HG02884 (cell line): ENCODE data around the gene CIROP.
"Not testable (repeated sequence)": the region's sequence is repeated elsewhere in the genome, so short reads cannot be mapped to it uniquely, and the experiment has no call there.

ENCODE experiments used
- ATAC-seq: cut with Tn5 transposase; IDR thresholded peaks from one replicate; pipeline ENCODE4 v1.9.1; 2021; ENCODE audit warnings: mild to moderate bottlenecking, moderate library complexity; ENCODE audit not compliant: unreplicated experiment

Gene CIROP

DNA sequence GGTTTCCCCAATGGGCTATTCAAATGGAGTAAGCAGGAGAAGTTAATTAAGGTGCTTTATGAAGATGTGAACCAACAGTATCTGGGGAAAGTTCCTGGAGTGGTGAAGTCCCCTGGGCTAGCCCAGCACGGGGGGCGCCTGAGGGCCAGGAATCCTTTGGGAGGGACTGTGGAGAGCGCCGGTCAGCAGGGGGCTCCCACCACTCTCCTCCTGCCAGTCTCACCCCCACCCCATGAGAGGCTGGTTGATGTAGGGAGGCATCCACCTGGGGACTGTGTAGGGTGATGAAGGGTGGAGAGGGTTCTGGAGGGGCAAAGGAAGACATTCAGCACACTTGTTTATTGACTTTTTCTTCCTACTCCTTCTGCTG, 9.9 kb upstream of the CIROP start:
- ATAC-seq, result no peak

DNA sequence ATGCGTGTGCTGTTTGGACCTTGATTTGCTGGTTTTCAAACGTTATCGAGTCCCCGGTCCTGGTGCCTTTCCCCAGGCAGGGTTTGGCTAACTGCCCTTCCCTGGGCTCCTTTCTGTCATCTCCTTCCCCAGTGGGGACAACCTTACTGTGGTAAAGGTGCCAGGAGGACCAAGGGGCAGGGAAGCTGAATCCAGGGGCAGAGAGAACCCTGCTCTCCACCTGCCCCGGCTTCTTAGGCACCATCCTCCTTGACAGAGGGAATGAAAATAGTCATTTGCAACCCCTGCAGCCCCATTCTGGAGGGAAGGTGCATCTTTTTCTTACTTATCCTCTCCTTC, 9.3 kb upstream of the CIROP start:
- no peak for ATAC-seq

DNA sequence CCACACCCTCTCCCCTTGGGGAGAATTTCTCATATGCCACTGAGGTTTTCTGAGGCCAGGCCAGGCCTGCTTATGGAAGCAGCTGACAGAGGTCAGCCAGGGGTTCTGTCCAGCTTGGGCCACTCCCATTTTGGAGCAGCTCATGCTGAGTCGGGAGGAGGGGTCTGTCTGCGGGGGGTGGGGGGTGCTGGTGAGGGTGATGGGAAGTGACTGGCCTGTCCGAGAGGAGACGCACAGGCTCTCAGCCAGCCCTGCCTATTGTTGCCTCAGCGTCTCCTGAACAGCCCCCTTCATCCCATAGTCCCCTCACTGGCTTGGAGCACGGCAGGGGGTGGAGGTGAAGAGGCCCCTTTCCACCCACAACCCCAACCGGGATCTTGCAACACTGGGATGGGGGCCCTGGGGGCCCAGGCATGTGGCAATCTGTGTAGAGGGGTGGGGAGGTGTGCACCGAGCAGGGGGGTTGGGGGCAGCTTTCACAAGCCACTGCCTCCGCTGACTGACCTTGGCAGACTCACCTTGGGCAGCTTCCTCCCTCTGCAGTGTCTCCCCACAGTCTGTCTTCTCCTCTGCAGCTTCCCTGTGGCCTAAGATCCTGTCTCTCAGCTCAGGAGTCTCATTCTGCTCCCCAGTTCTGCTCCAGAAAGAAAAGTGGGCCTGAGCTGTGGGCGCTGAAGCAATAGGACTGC, 8.8 kb upstream of the CIROP start:
- no peak for ATAC-seq

DNA sequence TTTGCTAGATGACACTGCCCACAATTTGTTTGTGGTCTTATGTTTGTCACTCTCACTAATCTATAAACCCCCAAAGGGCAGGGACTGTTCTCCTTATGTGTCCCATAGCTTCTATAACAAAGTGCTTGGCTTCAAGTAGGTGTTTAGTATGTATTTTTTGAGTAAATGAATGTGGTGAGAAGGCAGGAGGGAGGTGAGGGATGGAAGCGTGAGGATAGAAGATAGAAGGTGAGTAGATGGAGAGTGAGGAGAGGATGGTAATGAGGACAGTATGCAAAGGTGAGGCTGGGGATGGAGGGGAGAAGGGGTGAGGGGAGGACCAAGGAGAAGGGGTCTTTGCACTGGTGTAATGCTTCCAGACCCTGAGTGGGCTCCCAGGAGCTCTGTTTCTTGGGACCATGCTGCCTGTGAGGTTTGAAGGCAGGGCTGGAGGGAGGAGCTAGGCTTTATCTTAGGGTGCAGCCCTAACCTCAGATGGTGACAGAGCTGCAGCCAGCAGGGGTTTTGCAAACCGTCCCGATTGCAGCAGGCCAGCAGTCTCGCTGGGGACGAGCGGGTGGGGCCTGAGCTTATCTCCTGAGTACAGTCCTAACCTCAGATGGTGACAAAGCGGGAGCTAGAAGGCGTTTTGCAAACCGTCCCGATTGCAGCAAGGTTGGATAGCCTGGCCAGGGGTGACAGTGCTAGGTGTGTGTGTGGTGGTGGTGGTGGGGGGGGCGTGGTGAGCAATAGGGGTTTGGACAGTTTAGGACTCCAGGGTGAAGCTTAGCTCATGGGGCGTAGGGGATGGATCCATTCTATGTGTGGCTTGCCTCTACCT, 7.8 kb upstream of the CIROP start:
- ATAC-seq, result no peak

DNA sequence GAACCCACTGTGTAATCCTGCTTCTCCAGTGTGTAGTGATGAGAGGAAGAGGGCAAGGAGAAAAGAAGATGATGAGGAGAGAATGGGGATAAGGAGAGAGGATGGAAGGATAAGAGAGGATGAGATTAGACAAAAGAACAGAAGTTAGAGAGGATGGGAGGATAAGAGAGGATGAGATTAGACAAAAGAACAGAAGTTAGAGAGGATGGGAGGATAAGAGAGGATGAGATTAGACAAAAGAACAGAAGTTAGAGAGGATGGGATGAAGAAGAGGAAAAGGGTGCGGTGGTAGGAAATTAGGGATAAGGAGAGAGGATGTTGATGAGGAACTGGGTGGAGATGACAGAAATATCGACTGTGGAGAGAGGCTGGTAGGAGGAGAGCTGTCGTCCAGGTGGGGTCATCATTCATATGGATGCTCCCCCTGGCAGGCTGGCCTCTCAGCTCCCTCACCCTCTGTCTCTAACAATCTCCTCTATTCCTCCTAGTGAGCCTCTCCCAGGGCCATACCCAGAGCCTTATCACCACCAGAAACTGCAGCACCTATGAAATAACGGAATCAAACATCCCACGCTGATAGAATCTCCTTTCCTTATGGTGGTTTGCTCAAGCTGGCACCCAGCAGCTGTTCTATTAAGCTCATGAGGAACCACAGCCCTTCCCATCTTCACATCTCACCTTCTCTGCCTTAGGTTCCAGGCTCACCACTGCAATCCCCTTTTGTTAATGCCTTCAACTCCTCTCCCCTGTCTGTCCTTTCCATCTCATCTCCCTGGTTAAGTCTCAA, 6.0 kb upstream of the CIROP start:
- ATAC-seq, result no peak

DNA sequence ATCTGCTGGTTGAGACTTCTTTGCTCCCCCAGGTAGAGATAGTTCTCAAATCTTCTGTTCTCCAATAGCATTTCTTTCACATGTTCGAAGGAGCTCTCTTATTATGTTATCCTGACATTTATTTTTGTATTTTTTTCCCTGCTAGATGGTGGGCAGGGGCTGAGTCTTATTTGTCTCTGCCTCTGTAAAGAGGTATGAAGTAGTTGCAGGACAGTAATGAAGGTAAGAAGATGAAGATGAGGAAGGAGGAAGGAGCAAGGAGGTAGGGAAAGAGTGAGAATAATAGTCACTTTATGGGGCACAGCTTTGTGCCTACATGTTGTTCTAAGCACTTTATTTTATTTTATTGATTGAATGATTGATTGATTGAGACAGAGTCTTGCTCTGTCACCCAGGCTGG, 5.0 kb upstream of the CIROP start:
- ATAC-seq, result no peak

DNA sequence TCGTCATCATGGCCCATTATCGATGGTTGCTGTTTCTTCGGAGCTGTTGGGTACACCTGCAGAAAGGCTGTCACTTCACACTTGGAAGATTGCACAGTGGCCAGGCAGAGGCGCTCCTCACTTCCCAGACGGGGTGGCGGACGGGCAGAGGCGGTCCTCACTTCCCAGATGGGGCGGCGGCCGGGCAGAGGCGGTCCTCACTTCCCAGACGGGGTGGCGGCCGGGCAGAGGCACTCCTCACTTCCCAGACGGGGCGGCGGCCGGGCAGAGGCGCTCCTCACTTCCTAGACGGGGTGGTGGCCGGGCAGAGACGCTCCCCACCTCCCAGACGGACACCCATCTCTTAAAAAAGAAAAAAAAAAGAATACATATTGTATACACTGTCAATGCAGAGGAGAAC, 3.4 kb upstream of the CIROP start:
- ATAC-seq, result not testable (repeated sequence)

DNA sequence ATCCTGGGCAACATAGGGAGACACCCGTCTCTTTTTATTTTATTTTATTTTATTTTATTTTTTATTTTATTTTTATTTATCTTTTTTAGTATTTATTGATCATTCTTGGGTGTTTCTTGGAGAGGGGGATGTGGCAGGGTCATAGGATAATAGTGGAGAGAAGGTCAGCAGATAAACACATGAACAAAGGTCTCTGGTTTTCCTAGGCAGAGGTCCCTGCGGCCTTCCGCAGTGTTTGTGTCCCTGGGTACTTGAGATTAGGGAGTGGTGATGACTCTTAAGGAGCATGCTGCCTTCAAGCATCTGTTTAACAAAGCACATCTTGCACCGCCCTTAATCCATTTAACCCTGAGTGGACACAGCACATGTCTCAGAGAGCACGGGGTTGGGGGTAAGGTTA, 2.8 kb upstream of the CIROP start:
- not testable (repeated sequence) for ATAC-seq

DNA sequence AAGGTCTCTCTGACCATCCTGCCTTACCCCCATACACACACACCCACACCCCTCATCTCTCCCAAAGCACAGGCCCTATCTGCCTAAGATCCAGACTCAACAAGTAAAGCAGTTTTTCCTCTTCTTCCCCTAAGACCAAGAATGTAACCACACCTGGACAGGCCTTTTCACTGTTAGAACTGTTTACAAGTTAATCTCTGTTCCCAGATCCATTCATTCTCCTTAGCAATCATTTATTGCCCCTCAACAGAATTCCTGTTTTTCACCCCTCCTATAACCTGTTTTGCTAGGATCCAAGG, 1.9 kb upstream of the CIROP start:
- ATAC-seq, result no peak

DNA sequence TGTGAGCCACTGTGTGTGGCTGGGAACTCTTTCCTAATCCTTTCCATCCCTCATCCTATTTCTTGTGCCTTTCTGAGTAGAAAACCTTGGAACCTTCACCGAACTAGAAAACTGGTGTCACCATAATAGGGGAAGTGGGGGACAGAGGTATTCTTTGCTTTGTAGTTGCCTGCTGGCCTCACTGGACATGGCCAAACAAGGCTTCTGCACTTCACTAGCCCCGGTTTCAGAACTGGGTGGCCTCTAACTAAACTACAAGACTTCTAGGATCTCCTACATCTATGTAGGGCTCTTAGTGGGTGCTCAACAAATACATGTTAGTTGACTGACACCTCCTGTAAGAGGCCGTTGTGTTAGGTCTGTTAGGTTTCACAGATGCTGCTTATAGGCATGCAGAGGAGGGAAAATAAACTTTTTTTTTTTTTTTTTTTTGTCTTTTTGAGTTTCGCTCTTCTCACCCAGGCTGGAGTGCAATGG, 597 bp upstream of the CIROP start:
- no peak for ATAC-seq

DNA sequence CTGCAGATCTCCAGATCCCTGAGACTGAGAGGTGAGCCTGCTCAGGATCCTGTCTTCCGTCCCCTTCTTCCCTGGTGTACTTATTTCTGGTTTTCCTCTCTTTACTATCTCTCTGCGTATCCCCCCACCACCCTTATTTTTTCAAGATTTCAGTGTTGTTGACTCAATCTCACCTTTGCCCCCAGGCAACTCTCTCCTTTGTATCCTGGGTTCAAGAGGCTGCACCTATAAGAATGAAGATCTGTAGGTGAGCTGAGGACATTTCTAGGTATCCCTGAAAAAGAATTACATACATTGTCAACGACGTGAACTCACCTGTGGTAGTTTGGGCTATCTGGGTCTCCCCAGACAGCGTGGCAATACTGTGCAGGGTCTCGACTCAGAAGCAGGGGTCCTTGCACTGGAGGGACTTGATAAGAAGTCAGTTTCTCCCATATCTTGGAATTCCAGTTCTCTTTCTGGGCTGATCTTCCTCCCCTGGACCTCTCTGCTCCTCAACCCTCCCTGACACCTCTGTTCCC, 659 bp downstream of the CIROP start:
- ATAC-seq, result no peak

DNA sequence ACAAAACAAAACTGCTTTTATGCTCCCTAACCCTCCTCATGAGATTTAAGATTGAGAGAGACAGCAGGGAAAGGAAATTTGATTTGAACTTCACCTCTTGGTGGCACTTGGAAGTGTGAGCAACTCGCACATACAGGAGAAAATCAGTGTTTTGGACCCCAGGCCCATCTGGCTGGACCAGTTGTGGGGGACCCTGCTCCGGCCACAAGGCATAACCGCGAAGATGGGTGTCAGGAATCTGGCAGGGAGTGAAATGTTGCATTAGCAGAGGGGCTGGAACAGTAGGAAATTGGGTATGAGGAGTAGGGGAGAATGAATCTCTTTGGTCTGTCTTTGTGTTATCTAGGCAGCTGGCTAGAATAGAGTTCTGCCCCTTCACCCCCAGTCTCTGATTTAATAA, 1.2 kb downstream of the CIROP start:
- no peak for ATAC-seq

DNA sequence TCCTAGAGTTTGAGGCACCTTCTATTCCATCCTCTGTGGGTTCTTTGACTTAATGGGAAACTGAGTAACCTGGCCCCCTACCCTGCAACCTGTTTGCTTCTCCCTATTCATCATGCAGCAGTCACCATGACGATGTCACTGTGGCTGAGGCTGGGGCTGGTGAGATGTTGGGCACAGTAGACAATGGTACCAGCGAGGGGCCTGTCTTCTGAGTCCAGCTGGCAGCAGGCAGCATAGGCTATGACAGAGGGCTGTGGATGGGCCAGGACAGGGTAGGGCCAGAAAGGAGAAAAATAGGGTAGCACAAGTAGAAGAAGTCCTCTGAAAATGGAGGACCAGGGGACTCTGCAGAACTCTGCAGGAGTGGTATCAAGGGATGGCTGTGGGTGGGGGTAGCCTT, 2.0 kb downstream of the CIROP start:
- no peak for ATAC-seq

DNA sequence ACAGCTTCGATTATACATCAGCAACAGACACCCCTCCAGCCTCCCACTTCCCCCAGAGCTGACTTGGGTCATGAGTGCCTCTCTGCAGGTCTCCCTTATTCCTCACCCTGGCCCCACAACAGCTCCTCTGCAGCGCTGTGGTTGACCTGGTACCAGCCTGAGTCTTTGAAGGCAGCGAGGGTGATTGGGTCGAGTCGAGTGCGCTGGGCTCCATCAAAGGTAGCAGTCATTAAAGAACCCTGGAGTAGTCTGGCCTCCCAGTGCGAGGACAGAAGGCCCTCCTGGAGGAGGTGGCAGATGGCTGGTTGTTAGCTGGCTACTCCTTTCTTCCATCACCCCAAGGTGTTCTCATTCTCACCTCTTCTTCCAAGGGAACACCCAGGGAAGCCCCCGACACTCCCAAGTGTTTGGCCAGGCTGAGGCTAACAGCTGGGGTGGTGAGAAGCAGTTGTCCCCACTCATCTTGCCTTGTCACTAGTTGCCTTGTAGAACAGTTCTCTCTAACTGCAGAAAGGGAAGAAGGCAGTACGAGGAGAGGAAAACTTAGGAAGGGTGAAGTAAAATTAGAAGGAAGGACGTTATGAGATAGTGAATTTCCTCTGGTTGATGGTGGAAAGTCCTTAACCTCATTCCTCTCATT, 2.7 kb downstream of the CIROP start:
- ATAC-seq, result no peak

DNA sequence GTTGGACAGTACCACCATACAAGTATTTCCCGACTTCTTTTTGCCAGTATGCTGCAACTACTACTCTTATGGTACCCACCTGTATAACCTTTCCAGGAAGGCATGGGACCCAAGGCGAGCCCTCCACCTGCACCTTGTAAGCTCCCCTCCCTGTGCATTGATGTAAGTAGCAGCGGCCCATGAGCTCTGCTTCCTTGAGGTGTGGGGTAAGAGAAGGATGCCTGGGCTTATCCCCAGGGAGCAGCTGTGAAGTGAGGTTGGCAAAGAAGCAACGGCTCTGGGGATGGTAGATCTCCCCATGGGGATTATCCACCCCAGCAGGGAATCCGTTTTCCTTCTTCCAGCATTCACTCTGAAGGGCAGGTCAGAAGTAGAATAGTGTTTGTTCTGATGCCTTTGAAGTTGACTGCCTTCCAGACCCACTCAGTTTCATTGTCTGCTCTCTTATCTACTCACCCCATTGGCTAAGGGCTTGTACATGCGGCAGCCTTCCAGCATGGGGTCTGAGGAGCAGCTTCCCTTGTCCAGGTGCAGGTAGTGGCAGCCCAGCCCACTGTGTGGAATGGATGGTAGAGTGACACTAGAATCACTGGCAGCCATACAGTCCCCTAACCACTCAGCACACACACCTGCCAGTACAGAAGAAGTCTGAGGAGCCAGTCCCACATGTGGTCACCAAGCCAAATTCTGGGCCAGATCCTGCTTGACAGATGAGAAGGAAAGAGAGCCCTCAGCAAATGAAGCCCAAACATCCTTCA, 3.4 kb downstream of the CIROP start:
- ATAC-seq, result no peak

DNA sequence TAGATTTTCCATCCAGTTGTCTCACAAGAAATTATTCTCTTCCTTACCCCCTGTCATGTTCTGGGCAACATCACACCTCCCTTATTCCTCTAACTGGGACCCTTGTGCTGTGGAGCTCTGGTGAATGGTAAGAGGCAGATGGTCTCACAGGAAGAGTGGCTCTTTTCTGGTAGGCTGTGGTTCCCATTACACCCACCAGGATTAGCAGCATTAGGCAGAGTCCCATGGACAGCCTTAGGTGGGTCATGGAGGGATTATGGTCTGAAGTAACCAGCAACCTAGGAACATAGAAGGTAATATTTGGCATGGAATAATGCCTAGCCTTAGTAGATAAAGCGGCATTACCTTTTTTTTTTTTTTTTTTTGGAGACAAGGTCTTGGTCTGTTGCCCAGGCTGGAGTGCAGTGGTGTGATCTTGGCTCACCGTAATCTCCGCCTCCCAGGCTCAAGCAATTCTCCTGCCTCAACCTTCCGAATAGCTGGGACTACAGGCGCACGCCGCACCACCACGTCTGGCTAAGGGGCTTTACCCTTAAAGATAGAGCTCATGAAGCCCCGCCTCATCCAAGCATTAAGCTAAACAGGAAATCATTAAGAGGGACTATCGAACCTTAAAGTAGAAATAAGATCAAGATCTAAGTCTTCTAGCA, 5.5 kb downstream of the CIROP start:
- ATAC-seq, result no peak

DNA sequence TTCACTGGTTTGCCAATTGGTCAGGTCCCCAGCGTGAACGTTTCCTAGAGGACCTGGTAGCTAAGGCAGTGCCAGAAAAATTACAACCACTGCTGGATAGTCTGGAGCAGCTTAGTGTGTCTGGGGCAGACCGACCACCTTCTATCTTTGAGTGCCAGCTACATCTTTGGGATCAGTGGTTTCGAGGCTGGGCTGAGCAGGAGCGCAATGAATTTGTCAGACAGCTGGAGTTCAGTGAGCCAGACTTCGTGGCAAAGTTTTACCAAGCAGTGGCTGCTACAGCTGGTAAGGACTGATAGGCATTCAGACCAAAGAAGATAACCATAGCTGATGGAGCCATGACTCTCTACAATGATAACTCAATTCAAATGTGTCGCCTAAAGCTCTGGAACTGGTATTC, 7.0 kb downstream of the CIROP start:
- ATAC-seq, result no peak

DNA sequence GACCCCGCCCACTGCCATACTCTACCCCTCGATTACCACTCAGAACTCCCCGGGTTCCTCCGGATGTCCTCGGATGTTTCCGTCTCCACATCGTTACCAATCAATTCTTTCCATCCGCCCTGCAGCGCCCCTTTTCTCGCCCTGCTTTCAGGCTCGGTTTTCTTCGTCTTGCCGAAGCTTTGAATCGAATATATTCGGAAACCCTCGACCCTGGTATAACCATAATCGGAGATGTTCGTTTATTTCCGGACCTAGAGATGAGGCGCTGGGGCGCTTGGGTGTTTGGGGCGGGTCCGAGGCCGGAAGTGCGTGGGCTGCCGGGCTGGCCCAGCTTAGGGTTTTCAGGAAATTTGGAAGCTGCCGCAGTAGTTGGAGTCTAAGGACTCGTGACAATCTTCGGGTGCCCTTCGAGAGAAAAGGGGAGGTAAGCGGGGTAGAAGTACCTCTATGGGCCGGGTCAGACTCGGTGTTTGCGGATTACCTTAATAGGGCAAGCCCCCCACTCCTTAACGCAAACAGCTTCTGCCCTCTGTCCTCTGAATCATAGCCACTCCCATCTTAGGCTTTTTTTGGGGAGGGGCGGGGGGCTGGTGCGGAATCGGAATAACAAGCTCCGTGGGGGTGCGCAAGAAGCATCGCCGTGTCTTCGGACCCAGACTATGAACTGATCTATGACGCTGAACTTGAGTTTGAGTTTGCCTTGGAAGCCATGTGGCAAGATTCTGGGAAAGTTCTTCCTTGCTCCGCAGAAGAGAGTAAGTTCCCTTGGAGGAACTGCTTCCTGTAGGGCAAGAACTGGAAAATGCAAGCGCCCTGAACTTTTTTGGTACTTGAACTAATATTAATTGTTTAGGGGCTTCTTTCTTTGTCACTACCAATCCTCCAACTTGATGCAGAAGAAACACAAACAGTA, 9.3 kb downstream of the CIROP start, which contains the start of gene C14orf119:
TSS of gene C14orf119 (plus strand) at position 310 of the 913 bp plus-strand sequence. CDS start 2,154 bp downstream, outside the sequence.
- peak; percentile 84 for ATAC-seq

DNA sequence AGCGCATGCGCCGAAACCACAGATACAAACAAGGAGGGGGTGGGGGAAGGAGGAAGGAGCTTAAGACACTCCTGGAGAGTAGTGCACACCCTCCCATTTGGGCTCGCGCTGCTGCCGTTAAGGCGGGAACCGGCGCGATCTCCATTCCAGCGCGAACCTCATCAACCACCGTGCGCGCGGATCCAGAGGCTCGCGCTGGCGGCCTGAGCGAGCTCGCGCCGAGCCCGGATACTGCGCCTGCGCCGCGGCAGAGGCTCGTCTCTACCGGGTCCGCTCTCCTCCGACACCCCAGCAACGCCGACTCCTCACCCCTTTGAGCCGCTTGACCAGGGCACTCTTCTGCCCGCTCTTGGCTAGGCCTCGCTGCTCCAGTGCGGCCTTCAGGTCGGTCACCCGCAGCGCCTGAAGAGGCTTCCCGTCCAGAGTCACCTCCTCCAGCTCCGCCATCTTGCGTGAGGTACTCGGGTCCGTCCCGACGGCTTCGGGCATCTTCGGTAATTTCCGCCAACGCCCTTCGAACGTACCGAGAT, 10.1 kb downstream of the CIROP start, which contains the start of gene ACIN1:
TSS of gene ACIN1 (minus strand) at position 471 of the 530 bp plus-strand sequence. CDS start at position 447, 24 bp downstream.
- peak; percentile 34 for ATAC-seq
